ENCODE measurements around the gene SGK1. TPM values are rescaled to one million over a fixed set of nuclear protein-coding genes. Genes with fewer than 3 reads are reported as not detected.

SGK1 gene
- total RNA-seq, 1 donor from 2014 or later, result 50.2 TPM

DNA sequence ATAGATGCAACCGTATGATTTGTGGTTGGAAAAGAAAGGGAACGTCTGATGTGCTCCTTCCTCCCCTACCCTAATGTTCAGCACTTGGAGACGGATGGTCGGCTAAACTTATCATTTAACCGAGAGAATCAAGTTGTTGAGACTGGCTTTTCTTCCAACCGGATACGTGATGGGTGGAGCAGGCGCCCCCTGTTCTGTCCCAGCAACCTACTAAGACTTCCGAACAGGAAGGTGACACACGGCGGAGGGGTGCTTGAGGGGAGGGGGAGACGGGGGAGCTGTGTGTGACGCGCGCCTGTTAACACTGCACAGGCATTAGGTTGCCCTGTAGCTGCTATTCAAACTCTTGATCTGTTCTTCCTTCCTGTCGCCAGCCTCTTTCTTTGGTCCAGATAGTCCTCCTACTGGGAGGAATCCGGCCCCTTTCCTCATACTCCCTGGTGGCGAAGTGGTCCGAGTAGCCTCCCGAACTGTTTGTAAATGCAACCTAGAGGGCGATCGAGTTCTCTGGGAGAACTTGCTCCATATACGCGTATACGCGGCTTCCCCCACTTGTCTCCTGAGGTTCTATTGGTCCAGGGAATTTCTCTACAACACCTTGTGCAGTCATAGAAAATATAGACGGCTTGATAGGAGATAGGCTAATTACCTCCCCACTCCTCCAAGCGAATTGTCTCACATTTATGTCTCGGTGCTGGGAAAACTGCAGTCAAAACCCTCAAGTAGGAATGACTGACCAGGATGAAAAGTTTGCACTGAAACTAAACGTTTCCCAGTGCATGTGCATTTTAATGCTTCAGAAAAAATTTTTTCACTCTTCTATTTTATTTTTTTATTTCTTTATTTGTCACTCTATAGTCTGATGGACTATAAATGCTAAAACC, 139.5 kb downstream of the SGK1 start:
- H3K4me3 Mint-ChIP-seq, result peak overlapping the region; percentile 93
- H3K27ac Mint-ChIP-seq, result peak overlapping the region; percentile 98
- H3K36me3 Mint-ChIP-seq (ENCODE audit: low read depth), result peaks cover 10% of the 10 kb centered on the region
- intact Hi-C loops (cut with micrococcal nuclease), result loop anchor here (1.0 to 10.0 kb wide), 12 partner anchors 58 to 1006 kb away; partner anchors contain the start of gene MYB
- peaks cover 48% of the 10 kb centered on the region for H3K4me1 Mint-ChIP-seq (ENCODE audit: low read depth)
- DNase-seq (ENCODE audit: low spot score), result peak; percentile 62
- no peaks in the 10 kb centered on the region for H3K9me3 Mint-ChIP-seq
- no peaks in the 10 kb centered on the region for H3K27me3 Mint-ChIP-seq (ENCODE audit: insufficient read depth)

DNA sequence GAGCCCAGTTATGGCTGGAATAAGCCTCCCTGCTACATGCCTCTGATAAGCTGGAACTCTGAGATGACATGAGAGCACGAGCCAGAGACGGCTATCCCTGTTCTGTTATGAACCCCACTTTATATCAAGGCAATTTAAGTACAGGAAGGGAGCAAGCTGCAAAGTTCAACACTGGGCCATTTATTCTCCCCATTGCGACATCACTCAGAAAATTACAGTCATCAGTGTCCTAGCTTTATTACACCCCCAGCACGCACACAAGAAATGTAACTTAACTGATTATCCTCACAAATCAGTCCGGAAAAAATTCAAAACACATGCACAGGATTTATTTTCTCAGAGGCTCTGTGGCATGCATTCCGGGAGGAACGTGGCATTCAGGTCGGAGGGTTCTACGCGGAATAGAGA, 140.2 kb downstream of the SGK1 start:
- H3K4me1 Mint-ChIP-seq (ENCODE audit: low read depth), result peaks cover 54% of the 10 kb centered on the region
- peaks cover 16% of the 10 kb centered on the region for H3K36me3 Mint-ChIP-seq (ENCODE audit: low read depth)
- DNase-seq (ENCODE audit: low spot score), result no peak
- peak overlapping the region; percentile 98 for H3K27ac Mint-ChIP-seq
- intact Hi-C loops (cut with micrococcal nuclease), result loop anchor here (1.0 to 10.0 kb wide), 12 partner anchors 59 to 1007 kb away; partner anchors contain the start of gene MYB
- H3K9me3 Mint-ChIP-seq, result no peaks in the 10 kb centered on the region
- H3K4me3 Mint-ChIP-seq, result peak overlapping the region; percentile 93
- no peaks in the 10 kb centered on the region for H3K27me3 Mint-ChIP-seq (ENCODE audit: insufficient read depth)

DNA sequence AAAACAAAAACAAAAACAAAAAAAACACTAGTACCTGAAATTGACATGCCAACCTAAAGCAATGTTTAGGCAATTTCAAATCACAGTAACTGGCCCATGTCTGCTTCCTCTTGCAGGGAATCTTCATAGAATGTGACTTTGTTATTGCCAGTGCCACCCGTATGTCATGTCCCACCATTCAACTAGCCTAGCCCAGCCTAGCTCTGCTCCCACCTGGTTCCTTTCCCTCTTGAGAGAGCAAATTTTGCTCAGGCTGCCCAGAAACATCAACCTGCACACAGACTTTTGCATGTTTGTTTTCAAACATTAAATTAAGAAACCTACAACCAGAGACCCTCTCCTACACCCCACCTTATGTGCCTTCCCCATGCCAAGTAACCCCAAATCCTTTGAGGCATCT, 140.7 kb downstream of the SGK1 start:
- H3K27me3 Mint-ChIP-seq (ENCODE audit: insufficient read depth), result no peaks in the 10 kb centered on the region
- no peaks in the 10 kb centered on the region for H3K9me3 Mint-ChIP-seq
- intact Hi-C loops (cut with micrococcal nuclease), result loop anchor here (5.0 to 10.0 kb wide), 3 partner anchors 340 to 1008 kb away; partner anchors contain the start of gene MYB
- H3K4me1 Mint-ChIP-seq (ENCODE audit: low read depth), result peaks cover 60% of the 10 kb centered on the region
- H3K36me3 Mint-ChIP-seq (ENCODE audit: low read depth), result peaks cover 21% of the 10 kb centered on the region
- H3K27ac Mint-ChIP-seq, result peak overlapping the region; percentile 98
- peak overlapping the region; percentile 93 for H3K4me3 Mint-ChIP-seq
- no peak for DNase-seq (ENCODE audit: low spot score)

DNA sequence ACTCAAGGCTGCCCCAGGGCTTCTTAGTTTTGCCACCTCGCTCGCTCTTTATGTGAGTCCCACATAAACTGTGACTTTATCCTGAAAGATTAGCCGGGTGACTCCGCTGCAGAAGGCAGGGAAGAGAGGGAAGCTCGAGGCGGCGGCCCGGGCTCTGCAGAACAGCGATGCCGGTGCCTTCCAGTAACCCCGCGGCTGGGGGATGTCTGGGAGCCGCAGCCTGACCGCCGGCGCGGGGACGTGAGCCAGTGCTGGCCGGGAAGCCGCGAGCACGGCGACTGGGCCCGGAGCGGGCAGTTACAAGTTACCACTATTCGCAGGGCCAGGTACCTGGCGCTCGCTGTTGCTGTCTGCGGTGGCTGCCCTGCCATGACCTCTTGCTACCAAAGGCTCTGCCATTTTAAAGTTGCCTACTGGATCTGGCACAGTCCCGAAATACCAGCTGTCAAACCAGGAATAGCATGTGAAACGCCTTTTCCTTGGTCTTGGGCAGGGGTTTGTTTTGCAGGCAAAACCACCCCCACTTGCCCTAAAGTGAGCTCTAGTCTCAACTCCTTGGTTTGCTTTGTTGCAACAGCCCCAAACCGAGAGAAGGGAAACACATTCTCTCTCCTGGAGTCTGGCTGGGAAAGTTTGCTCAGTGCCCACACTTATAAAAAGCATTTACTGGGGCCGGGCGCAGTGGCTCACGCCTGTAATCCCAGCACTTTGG, 141.5 kb downstream of the SGK1 start:
- Mint-ChIP-seq H3K4me1 (ENCODE audit: low read depth) (peaks cover 68% of the 10 kb centered on the region), H3K9me3 (no peaks in the 10 kb centered on the region)
- intact Hi-C loops (cut with micrococcal nuclease), result loop anchor here (5.0 to 10.0 kb wide), 3 partner anchors 341 to 1008 kb away; partner anchors contain the start of gene MYB

DNA sequence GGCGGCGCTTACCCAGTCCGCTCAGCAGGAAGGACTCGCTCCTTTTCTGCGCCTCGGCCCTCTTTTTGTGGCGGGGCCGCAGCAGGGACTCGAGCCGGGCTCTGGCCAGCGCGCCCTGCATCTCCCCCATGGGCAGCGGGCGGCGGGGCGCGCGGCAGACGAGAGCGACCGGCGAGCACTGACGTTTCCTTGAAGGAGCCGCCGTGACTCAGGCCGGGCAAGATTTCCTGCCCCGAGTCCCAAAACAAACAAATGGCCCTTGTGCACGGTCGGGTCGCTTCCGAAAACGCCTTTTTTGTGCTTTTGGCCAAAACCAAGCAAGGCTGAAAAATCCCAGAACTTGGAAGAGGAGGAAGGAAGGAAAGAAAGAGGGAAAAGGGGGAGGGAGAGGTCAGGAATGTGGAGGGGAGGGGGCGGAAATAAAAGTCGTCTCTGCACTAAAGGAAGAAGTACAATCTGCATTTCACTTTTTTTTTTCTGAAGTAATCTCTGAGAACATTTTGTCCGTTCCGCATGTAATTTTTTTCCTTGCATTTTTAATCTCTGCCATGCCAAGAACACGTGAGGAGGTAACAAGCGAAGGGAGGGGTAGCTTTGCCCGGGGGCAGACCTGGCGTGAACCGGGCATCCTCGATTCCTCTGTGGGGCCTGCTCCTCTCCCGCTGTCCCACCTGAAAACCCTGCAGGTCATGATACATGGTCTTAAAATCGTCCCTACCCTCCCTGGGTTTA, 142.2 kb downstream of the SGK1 start:
- peak; percentile 42 for DNase-seq (ENCODE audit: low spot score)
- H3K4me1 Mint-ChIP-seq (ENCODE audit: low read depth), result peaks cover 75% of the 10 kb centered on the region

More for the DNA sequence above, 141.5 kb downstream of the SGK1 start:
- Mint-ChIP-seq H3K36me3 (ENCODE audit: low read depth) (peaks cover 29% of the 10 kb centered on the region), H3K27ac (peak overlapping the region; percentile 99), H3K27me3 (ENCODE audit: insufficient read depth) (no peaks in the 10 kb centered on the region), H3K4me3 (peak overlapping the region; percentile 96)
- DNase-seq (ENCODE audit: low spot score), result no peak

DNA sequence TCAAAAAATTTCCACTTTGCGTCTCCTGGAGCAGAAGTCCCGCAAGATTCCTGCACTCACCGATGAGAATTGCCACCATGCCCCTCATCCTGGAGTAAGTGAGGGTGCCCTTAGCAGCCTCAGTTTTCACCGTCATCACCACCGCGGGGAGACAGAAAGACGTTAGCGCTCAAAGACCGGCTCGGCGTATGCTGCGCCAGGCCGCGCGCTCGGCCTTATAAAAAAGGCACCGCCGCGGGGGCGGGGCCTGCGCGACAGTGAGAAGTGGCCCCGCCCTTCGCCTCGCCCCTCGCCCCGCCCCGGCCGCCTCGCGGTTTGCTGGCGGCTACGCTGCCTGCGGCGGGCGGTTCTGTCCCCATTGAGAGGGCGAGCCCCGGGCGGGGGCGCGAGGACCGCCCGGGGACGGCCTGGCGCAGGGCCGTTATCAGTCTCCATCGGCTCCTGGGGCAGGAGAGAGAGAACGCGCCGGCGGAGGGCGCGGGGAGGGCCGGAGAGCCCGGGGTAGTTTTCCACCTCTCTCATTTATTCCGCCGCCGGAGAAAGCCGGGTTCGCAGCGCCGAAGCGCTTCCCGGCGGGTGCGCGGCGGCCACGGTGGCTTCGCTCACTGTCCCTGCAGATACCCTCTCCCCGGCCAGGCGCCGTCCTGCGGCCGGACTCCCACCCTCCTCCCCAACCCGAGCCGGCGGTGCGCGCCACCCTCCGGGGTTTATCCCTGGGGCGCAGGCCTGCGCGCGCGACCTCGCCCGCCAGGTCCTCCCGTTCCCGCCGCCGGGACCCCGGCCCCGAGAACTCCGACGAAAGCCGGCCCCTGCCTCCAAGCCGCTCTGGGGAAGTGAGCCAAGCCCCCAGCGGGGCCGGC, 143.0 kb downstream of the SGK1 start:
- Mint-ChIP-seq H3K4me3 (peak overlapping the region; percentile 96), H3K27me3 (ENCODE audit: insufficient read depth) (no peaks in the 10 kb centered on the region), H3K36me3 (ENCODE audit: low read depth) (peaks cover 42% of the 10 kb centered on the region), H3K9me3 (no peaks in the 10 kb centered on the region), H3K4me1 (ENCODE audit: low read depth) (peaks cover 78% of the 10 kb centered on the region), H3K27ac (peak overlapping the region; percentile 99)
- intact Hi-C loops (cut with micrococcal nuclease), result loop anchor here (1.0 to 10.0 kb wide), 12 partner anchors 72 to 1010 kb away; partner anchors contain the start of genes MYB and TBPL1
- peak; percentile 89 for DNase-seq (ENCODE audit: low spot score)

More for the DNA sequence above, 142.2 kb downstream of the SGK1 start:
- Mint-ChIP-seq H3K4me3 (peak overlapping the region; percentile 96), H3K27ac (peak overlapping the region; percentile 99), H3K9me3 (no peaks in the 10 kb centered on the region), H3K27me3 (ENCODE audit: insufficient read depth) (no peaks in the 10 kb centered on the region), H3K36me3 (ENCODE audit: low read depth) (peaks cover 36% of the 10 kb centered on the region)
- intact Hi-C loops (cut with micrococcal nuclease), result loop anchor here (5.0 to 10.0 kb wide), 3 partner anchors 342 to 1009 kb away; partner anchors contain the start of gene MYB

DNA sequence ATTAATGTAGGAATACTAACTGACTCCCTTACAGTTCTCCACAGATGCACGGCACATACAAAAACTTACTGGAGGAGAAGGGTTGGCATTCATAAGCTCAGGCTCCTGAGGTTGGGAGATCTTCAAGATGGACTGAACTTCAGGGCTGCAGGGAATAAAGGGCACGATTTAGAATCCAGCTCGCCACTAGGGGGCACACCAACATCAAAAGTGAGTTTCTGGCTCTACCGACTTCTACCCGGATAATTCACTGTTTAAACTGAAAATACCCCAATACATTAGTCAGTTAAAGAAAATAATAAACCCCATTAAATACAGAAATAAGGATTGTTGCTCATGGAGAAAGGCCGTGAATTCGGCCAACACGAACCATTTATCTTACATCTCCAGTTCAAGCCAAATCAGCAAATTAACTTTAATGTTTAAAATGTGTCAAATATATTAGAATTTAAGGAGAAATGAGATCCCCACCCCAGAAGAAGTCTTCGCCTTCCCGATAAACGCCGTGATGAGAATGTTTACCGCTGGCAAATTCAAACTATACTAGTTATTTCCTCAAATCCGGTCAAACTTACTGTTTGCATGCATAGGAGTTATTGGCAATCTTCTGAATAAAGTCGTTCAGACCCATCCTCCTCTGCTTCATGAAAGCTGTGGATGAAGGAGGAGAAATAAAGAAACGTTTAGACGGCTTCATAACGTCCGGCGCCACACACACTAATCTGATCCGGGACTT, 143.8 kb downstream of the SGK1 start:
- H3K4me1 Mint-ChIP-seq (ENCODE audit: low read depth), result peaks cover 75% of the 10 kb centered on the region
- no peaks in the 10 kb centered on the region for H3K9me3 Mint-ChIP-seq
- peak overlapping the region; percentile 96 for H3K4me3 Mint-ChIP-seq
- no peaks in the 10 kb centered on the region for H3K27me3 Mint-ChIP-seq (ENCODE audit: insufficient read depth)
- peak overlapping the region; percentile 98 for H3K27ac Mint-ChIP-seq
- peaks cover 46% of the 10 kb centered on the region for H3K36me3 Mint-ChIP-seq (ENCODE audit: low read depth)
- peak; percentile 74 for DNase-seq (ENCODE audit: low spot score)
- intact Hi-C loops (cut with micrococcal nuclease), result loop anchor here (1.0 to 10.0 kb wide), 11 partner anchors 73 to 1011 kb away; partner anchors contain the start of genes MYB and TBPL1

DNA sequence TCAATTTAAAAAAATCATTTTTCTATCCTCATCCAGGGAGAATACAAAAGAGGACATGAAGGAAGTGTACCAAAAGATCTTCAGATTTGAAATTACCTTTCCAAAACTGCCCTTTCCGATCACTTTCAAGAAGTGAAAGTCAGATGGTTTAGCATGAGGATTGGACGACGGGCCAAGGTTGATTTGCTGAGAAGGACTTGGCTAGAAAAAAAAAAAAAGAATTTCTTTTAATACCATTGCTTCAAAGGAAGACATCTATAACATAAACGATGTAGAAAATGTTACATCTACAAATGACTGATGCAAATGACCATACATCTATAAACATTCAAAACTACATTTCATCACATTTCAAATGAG, 144.6 kb downstream of the SGK1 start:
- no peaks in the 10 kb centered on the region for H3K9me3 Mint-ChIP-seq
- peak overlapping the region; percentile 30 for H3K27ac Mint-ChIP-seq
- H3K27me3 Mint-ChIP-seq (ENCODE audit: insufficient read depth), result no peaks in the 10 kb centered on the region
- peaks cover 75% of the 10 kb centered on the region for H3K4me1 Mint-ChIP-seq (ENCODE audit: low read depth)
- H3K4me3 Mint-ChIP-seq, result peak overlapping the region; percentile 96
- intact Hi-C loops (cut with micrococcal nuclease), result loop anchor here (10.0 kb wide), 2 partner anchors 941 to 1011 kb away; partner anchors contain the start of gene MYB
- DNase-seq (ENCODE audit: low spot score), result no peak
- peaks cover 52% of the 10 kb centered on the region for H3K36me3 Mint-ChIP-seq (ENCODE audit: low read depth)

DNA sequence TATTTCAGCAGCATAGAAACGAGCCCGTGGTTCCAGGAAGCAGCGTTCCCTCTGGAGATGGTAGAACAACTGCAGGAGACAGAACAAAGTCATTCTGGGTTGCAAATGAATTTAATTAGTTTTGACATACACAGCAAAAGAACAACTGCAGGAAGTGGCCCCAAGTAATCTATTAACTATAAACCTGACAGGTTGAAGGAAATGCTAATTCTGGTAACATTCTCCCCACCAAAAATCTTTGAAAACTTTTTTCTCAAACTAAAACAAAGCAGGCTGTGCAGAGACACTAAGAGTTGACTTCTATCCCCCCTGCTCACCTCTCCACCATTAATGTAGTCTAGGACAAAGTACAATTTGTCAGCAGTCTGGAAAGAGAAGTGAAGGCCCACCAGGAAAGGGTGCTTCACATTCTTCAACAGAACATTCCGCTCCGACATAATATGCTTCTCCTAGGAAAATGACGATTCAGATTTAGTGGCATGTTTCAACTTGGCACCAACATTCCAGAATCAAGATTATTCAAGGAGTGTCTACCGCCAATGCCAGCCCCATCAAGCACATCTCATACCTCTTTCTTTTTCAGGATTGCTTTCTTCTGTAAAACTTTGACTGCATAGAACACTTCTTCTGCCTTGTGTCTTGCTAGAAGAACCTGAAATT, 145.1 kb downstream of the SGK1 start:
- peak overlapping the region; percentile 96 for H3K4me3 Mint-ChIP-seq
- no peak for DNase-seq (ENCODE audit: low spot score)
- H3K27me3 Mint-ChIP-seq (ENCODE audit: insufficient read depth), result no peaks in the 10 kb centered on the region
- H3K4me1 Mint-ChIP-seq (ENCODE audit: low read depth), result peaks cover 69% of the 10 kb centered on the region
- intact Hi-C loops (cut with micrococcal nuclease), result loop anchor here (10.0 kb wide), 2 partner anchors 942 to 1012 kb away; partner anchors contain the start of gene MYB
- H3K9me3 Mint-ChIP-seq, result no peaks in the 10 kb centered on the region
- H3K36me3 Mint-ChIP-seq (ENCODE audit: low read depth), result peaks cover 56% of the 10 kb centered on the region
- H3K27ac Mint-ChIP-seq, result peak overlapping the region; percentile 30

DNA sequence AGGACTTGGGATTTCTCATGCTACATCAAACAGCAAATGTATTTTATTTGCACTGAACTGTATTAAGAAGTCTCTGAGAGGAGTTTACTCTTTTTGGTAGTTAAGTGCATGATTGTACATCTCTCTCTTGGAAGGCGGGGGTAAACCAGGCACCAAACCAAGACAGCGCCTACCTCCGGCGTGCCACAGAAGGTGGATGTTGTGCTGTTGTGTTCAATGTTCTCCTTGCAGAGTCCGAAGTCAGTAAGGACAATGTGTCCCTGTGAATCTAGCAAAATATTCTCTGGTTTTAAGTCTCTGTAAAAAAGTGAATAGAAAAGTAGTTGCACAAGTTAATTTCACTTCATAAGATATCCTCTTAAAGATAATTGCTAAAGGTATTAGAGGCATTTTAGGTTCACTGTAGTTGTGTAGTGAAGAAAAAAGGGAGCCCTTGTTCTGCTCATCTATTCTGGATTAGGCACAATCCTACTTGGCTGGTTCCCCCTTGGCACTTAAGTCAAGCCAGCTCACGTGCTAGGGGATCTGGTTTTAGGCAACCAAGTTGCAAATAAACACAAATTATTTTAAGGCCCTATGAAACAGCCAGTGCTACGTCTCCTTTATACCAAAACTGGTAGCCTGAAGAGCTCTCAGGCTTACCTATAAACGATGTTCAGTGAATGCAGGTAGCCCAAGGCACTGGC, 145.7 kb downstream of the SGK1 start:
- no peak for DNase-seq (ENCODE audit: low spot score)
- H3K4me1 Mint-ChIP-seq (ENCODE audit: low read depth), result peaks cover 63% of the 10 kb centered on the region
- intact Hi-C loops (cut with micrococcal nuclease), result loop anchor here (10.0 kb wide), 2 partner anchors 943 to 1013 kb away; partner anchors contain the start of gene MYB
- H3K9me3 Mint-ChIP-seq, result no peaks in the 10 kb centered on the region
- peak overlapping the region; percentile 8 for H3K27ac Mint-ChIP-seq
- H3K27me3 Mint-ChIP-seq (ENCODE audit: insufficient read depth), result no peaks in the 10 kb centered on the region
- H3K36me3 Mint-ChIP-seq (ENCODE audit: low read depth), result peaks cover 60% of the 10 kb centered on the region
- peak overlapping the region; percentile 96 for H3K4me3 Mint-ChIP-seq
